ENCODE data around the gene ELOVL1. TPM values are rescaled to one million over a fixed set of nuclear protein-coding genes. Genes with fewer than 3 reads are reported as not detected.

The ELOVL1 gene
- total RNA-seq, 1 experiment from 2014 or later: 176 TPM

DNA sequence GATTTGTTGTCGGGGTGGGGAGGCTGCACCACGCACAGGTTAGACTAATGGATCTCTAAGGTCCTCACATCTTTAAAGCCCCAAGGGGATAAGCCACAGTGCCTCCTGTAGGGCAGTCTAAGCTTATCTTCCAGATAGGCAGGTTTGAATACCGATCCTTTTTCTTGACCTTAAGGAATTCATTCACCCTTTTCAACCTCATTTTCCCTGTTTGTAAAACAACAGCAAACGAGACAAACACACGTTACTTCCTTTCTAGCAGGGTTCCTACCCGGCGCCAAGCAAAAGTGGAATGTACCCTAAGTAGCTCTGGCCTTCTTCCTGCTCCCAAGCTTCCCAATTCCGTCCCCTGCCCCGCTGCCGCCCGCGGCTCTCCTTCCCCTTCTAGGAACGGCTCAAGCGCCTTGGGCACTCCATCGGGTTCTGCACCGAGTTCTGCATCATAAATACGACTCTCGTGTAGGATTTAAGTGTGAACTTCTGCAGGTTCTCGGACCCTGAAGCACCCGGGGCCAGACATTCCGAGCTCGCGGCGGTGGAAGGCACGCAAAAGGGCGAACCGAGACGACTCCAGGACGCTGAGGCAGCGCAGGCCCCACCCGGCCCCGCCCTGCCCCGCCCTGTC is 9.6 kb downstream of the ELOVL1 start:
- DNase-seq (ENCODE audit: low spot score): peak; percentile 77

DNA sequence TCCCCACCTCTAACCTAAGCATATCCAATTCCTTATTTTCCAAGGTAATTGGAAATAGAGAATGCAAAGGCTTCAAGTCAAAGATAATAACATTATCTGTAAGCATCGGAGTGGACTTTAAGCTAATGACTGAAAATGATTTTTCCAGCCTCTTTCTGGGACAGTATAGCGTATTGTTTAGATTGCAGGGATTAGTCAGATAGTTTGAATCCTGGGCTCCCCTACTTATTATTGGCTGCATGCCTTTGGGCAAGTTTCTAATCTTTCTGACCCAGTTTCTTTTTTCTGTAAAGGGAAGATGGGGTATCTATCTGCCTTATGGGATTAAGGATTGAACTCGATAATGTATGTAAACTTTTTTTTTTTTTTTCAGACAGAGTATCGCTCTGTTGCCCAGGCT is 10.6 kb downstream of the ELOVL1 start:
- DNase-seq (ENCODE audit: low spot score): no peak

- DNase-seq (ENCODE audit: low spot score): no peak
Measured at GRCh38 chr1:43354936-43355335, 12.9 kb downstream of the ELOVL1 start.

DNA sequence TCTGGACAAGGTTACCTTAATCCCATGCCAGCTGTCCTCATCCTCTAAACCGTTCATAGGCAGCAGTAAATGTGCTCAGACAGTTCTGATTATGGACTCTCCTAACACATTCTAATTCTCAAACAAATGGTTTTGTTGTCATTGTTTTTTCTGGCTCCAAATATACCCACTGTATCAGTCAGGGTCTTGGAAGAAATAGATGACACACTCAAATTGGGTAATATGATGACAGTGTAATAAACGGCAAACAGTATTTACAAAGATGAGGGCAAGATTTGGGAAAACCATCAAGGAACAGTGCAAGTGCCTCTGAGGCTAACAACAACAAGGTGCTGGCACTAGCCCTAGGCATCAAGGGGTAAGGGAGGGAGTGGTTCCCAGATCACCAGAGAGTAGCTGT is 13.3 kb downstream of the ELOVL1 start:
- DNase-seq (ENCODE audit: low spot score): no peak

DNA sequence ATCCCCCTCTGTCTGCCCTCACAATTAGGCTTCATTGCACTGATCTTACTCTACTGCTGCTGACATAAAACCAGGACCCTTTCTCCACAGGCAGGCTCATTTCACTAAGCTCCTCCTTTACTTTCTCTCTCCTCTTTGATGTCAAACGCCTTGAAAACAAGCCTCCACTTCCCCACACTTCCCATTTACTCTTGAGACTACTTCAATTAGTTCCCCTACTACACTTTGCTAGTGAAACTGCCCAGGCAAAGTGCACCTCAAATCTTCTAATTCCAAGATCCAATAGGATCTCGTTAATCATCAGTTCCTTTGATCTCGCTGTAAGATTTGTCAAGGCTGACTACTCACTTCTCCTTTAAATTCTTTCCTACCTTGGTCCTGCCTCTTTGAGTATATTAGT is 14.9 kb downstream of the ELOVL1 start:
- DNase-seq (ENCODE audit: low spot score): no peak

GRCh38 chr1:43352351-43352705 is 15.5 kb downstream of the ELOVL1 start:
- no peak for DNase-seq (ENCODE audit: low spot score)

DNA sequence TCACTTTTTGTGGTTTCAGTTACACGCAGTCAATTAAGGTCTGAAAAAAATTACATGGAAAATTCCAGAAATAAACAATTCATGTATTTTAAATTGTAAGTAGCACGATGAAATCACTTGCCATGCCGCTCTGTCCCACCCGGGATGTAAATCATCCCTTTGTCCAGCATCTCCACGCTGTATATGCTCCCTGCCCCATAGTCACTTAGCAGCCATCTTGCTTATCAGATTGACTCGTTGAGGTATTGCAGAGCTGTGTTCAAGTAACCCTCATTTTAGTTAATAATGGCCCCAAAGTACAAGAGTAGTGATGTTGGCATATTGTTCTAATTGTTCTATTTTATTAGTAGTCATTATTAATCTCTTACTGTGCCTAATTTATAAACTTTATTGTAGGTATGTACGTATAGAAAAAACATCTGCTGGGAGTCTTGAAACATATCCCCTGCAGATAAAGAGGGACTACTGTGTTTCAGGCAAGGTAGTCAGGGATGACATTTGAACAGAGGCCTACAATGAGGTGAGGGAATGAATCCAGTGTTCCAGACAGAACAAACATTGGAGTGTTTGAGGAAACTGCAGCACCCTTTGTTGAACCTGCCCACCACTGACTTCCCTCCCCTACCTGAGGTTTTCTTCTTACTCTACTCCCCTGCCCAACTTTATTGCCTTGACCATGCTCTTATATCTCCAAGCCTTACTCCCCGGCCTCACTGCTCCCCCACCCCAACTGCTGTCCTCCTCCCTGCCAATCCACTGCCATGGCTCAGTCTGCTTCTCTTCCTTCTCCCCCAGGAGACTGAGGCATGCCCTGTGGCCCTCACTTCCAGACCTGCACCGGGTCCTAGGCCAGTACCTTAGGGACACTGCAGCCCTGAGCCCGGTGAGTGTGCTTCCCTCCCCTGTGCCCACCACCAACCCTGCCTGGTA is 16.1 kb downstream of the ELOVL1 start:
- no peak for DNase-seq (ENCODE audit: low spot score)

DNA sequence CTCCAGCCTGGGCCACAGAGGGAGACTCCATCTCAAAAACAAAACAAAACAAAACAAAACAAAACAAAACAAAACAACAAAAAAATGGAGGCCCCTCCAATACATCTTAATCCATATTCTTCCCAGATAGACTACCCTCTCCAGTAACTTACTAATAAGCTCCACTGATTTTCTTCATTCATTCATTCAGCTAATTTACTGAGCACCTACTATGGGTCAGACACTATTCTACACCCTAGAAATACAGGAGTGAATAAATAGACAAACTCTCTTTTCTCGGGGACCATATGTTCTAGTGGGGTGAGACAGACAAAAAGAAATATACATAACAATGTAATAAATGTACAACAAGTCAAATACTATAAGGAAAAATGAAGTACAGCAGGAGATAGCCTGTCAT is 16.8 kb downstream of the ELOVL1 start:
- no peak for DNase-seq (ENCODE audit: low spot score)

DNA sequence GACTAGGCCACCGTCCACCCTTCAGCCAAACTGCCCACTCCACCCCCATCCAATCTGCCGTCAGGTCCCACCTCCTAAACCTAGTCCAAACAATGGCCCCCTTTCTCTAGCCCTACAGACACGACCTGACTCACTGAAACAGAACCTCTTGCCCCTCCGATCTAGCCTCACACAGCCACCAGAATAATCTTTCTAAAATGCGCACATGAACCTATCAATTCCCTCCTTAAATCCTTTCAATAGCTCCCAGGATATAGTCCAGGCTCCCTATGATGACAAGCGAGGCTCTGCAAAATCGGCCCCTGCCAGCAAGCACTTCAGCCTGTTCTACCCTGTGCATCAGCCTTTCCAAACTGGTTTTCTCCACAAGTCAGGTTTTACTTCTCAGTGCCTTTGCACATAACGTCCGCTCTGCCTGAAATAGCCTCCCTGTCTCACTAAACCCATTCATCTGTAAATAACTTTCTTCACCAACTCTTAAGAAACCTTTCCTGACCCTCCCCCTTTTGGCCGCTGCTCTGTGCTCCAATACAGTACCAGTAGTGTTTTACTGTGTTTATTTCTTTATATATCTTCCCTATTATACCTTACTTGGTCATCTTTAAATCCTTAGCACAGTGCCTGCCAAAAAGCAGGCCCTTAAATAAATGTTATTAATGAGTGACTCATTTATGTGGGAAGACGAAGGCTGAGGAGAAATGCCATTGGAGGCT is 18.1 kb downstream of the ELOVL1 start:
- DNase-seq (ENCODE audit: low spot score): no peak

GRCh38 chr1:43348809-43349593 is 18.8 kb downstream of the ELOVL1 start:
- peak; percentile 95 for DNase-seq (ENCODE audit: low spot score)

GRCh38 chr1:43348343-43348808 is 19.4 kb downstream of the ELOVL1 start:
- no peak for DNase-seq (ENCODE audit: low spot score)

GRCh38 chr1:43346636-43347035 is 21.2 kb downstream of the ELOVL1 start:
- no peak for DNase-seq (ENCODE audit: low spot score)

DNA sequence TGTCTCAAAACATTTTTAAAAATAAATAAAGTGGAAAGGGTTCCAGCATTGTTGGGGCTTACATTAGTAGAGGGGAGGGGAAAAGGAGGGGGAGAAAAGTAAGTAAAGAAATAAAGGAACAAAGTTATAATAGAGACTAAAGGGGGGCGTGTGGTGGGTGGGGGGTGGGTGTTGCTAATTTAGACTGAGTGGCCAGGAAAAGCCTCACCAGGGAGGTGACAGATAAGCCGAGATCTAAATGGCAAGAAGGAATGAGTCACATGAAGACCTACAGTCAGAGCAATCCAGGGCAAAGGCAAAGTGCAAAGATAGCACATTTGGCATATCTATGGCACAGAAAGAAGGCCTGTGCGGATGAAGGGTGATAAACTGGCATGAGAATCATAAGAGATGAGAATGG is 22.7 kb downstream of the ELOVL1 start:
- peak; percentile 45 for DNase-seq (ENCODE audit: low spot score)

DNA sequence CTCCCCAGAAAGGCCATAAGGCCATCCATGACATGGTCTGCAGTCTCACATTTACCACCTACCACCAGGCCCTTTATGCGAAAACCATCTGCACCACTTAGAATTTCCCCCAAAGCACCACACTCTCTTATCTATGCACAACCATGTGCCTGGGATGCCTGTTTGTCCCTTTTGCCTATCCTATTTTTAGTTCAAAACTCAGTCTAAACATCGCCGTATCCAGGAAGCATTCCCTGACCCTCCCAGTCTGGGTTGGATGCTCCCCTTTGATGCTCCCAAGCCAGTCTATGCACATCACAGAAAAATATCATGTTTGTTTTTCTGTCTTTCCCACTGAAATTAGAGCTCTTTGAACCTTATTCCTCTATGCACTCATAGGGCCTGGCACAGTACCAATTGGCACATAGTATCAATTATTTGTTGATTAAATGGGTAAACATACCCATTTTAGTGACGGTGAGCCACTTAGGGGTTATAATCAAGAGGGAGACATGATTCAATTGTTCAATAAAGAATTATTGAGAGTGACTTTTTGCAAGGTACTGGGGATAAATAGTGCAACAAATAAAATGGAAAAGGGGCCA is 23.5 kb downstream of the ELOVL1 start:
- DNase-seq (ENCODE audit: low spot score): no peak

DNA sequence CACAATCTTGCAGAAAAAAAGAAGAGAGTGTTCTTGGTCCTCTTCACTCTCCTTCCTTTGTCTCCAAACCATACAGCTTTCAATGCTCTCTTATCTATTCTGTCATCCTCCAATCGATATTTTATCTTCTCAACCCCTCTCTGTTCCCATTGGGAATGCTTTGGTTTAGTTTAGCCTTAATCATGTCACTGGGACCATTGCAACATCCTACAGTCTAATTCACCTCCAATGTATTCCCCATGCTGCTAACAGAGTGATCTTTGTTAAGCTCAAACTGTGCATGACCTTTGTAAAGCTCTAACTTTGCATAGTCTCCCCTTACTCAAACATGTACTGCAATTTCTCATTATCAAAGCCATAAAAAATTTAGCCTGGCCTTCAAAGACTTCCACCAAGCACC is 27.3 kb downstream of the ELOVL1 start:
- DNase-seq (ENCODE audit: low spot score): no peak

DNA sequence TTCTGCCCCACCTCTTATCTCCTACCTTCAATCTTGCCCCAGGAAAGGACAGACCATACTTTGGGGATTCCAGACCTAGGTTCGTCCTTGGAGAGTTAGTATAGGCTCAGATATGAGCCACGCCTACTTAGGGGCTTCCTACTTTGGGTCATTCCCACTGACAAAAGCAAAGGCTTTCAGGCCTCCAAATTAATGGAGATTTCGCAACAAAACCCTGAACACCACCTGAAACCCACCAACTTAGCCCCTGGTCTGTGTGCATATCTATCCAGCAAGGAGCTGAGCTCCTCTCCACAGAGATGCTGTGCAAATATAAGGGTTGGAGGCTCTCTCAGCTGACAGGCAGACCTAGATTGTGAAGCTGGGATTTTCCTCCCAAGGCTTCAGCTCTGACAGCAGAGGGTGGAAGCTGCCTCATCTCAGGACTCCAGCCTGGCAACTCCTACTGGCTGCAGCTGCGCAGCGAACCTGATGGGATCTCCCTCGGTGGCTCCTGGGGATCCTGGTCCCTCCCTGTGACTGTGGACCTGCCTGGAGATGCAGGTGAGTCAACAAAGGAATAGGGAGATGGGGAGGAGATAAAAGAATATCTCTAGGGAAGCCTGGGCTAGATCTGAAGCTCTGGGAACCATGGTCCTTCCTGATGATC is 28.1 kb downstream of the ELOVL1 start:
- no peak for DNase-seq (ENCODE audit: low spot score)

GRCh38 chr1:43338001-43338400 is 29.8 kb downstream of the ELOVL1 start:
- no peak for DNase-seq (ENCODE audit: low spot score)

DNA sequence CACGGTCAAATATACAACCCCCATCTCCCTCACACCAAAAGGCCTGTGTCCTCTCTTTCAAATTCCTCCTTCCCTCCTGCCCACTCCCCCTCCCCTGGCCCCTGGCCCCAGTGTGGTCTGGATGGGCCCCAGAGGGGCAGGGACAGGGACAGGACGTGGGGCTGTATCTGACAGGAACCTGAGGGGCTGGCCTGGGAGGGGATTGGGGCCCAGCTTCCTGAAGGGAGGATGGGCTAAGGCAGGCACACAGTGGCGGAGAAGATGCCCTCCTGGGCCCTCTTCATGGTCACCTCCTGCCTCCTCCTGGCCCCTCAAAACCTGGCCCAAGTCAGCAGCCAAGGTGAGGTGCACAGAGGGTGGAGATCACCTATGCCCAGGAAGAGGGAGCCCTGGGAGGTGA is 30.2 kb downstream of the ELOVL1 start, which contains the start of gene MPL:
TSS of gene MPL (plus strand) at position 231 of the 400 bp plus-strand sequence. CDS start at position 262, 31 bp downstream.
- no peak for DNase-seq (ENCODE audit: low spot score)

DNA sequence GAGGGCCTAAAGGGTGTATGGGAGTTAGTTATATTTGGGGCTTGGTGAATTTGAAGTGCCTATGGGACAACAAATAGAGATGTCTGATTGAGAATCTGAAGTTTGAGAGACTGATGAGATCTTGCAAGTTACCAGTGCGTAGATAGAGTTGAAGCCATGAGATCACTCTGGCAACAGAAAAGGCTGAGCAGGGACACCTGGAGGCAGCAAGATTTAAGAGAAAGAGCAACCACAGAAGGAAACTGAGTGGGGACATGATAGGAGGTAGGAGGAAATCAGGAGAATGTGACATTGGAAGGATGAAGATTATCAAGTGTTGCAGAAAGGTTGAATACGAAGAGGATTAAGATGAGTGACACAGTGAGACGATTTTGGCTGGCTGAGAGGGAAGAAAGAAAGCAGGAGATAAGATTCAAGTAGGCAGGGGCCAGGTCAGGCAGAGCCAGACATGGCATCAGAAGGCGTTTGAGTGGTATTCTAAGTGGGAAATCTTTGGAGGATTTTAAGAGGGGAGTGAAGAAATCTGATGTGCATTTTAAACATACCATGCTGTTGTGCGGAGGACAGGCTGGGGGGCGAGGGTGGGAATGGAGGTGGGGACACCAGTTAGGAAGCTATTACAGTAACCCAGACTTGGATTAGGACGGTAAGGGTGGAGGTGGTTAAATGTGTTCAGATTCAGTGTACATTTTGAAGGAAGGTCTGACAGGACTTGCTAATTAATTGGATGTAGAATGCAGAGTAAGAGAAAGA is 33.2 kb downstream of the ELOVL1 start:
- DNase-seq (ENCODE audit: low spot score): no peak

DNA sequence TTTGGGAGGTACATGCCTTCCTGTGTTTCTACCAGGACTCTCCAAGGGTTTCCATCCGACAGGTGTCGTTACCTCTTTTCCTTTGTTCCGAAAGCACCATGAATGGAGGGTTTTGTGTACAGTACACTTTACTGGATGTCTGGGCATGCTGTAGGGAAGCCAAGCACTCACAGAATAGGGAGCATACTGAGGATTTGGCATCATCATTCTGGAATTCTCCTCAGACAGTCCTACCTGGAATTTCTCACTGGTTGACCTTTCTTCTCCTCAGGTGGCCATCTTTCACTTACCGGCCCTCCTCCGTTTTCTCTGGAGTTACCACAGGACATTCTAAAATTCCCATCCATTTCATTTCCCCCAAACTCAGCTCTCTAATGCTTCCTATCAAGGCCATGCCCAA is 36.1 kb downstream of the ELOVL1 start:
- DNase-seq (ENCODE audit: low spot score): no peak

Data from HT-29 (cell line).